B cell (primary cell): ENCODE data around the gene SCYL2. TPM values are rescaled to one million over a fixed set of nuclear protein-coding genes. Genes with fewer than 3 reads are reported as not detected.
"Not testable (repeated sequence)": the region's sequence is repeated elsewhere in the genome, so short reads cannot be mapped to it uniquely, and the experiment has no call there.

Source experiments
- ATAC-seq: fragments of 200-7000 bp; cut with Tn5 transposase; one replicate; pipeline ENCODE4 v1.10.0; 2021; ENCODE audit warnings: low read depth, mild to moderate bottlenecking, moderate number of reproducible peaks, moderate library complexity
- CTCF ChIA-PET: fragments of 350-600 bp; sonication (Branson Sonifier 250); formaldehyde crosslinking; loops from one replicate; lab custom pipeline; 2021; ENCODE audit warnings: antibody characterized with exemption, inconsistent platforms; lab: Charles Lee
- POLR2A ChIA-PET: fragments of 350-600 bp; sonication (Branson Sonifier 250); formaldehyde crosslinking; loops from one replicate; lab custom pipeline; 2021; ENCODE audit warnings: antibody characterized with exemption; lab: Charles Lee
- DNase-seq: peaks from one replicate; pipeline ENCODE4 v3.0.0; 2013
- H2AFZ ChIP-seq: 2 replicates; pipeline ENCODE4 v1.6.1; 2012; ENCODE audit warnings: mild to moderate bottlenecking, low read depth, low read length; ENCODE audit not compliant: insufficient read depth, poor library complexity, severe bottlenecking
- H3K27ac ChIP-seq, 2 donors: 1 replicate in 1 of 2; 2 replicates in 1 of 2; pipeline ENCODE4 v1.5.1; 2012 to 2013; ENCODE audit warnings: low read length in 2 of 2, mild to moderate bottlenecking in 2 of 2, moderate library complexity in 1 of 2
- H3K27me3 ChIP-seq, 4 experiments: fragments of 200-600 bp in 1 of 4; sonication (generic) in 1 of 4; replicated peaks in 1 of 4; 1 replicate in 2 of 4; 2 replicates in 2 of 4; pipeline versions ENCODE4 v1.6.1 to v1.7.0; 2013 to 2016; ENCODE audit warnings: low read length in 3 of 4, mild to moderate bottlenecking in 2 of 4, mixed read lengths in 1 of 4, moderate library complexity in 1 of 4; ENCODE audit not compliant: insufficient read depth in 4 of 4, control insufficient read depth in 3 of 4; ENCODE audit errors: control extremely low read depth in 1 of 4
- H3K36me3 ChIP-seq, 2 experiments: replicated peaks in 1 of 2; 1 replicate in 1 of 2; 2 replicates in 1 of 2; pipeline versions ENCODE4 v1.6.1 to v1.7.1; 2013; ENCODE audit warnings: low read length in 1 of 2; ENCODE audit not compliant: insufficient read depth in 2 of 2, control insufficient read depth in 1 of 2; ENCODE audit errors: control extremely low read depth in 1 of 2, extremely low read depth in 1 of 2
- H3K4me1 ChIP-seq, 2 donors: fragments of 200-600 bp in 1 of 2; sonication (generic) in 1 of 2; 1 replicate in 1 of 2; 2 replicates in 1 of 2; pipeline versions ENCODE4 v1.5.1 to v1.6.1; 2013 to 2017; ENCODE audit warnings: low read length in 2 of 2; ENCODE audit not compliant: control insufficient read depth in 2 of 2, insufficient read depth in 2 of 2
- H3K4me2 ChIP-seq: replicated peaks from 2 replicates; pipeline ENCODE3; 2012; ENCODE audit warnings: mild to moderate bottlenecking, low read depth, low read length; ENCODE audit not compliant: poor library complexity, severe bottlenecking
- H3K4me3 ChIP-seq, 5 experiments: fragments of 200-600 bp in 1 of 5; sonication (generic) in 1 of 5; 1 replicate in 3 of 5; 2 replicates in 2 of 5; pipeline versions ENCODE4 v1.5.1 to v1.7.0; 2011 to 2016; ENCODE audit warnings: low read length in 4 of 5, mild to moderate bottlenecking in 4 of 5, low read depth in 2 of 5, control low read depth in 1 of 5, moderate library complexity in 1 of 5; ENCODE audit not compliant: insufficient read depth in 1 of 5; ENCODE audit errors: control extremely low read depth in 1 of 5, extremely low read depth in 1 of 5
- H3K79me2 ChIP-seq: fragments of 200-600 bp; sonication (generic); one replicate; pipeline ENCODE4 v1.6.0; 2016; ENCODE audit warnings: low read length; ENCODE audit not compliant: control insufficient read depth, insufficient read depth
- H3K9ac ChIP-seq: fragments of 200-600 bp; sonication (generic); 2 replicates; pipeline ENCODE4 v1.6.1; 2017; ENCODE audit warnings: mild to moderate bottlenecking, low read length, moderate library complexity
- H3K9me3 ChIP-seq, 3 donors: one replicate each; pipeline versions ENCODE4 v1.6.1 to v1.7.1; 2013; ENCODE audit warnings: low read length in 2 of 3; ENCODE audit not compliant: control insufficient read depth in 2 of 3, insufficient read depth in 1 of 3; ENCODE audit errors: control extremely low read depth in 1 of 3
- H4K20me1 ChIP-seq: 2 replicates; pipeline ENCODE4 v1.6.0; 2012; ENCODE audit warnings: mild to moderate bottlenecking, low read length; ENCODE audit not compliant: insufficient read depth, control insufficient read depth, poor library complexity, severe bottlenecking
- H3K27ac Mint-ChIP-seq: one replicate; pipeline ENCODE4 v1.8.0; 2021; ENCODE audit warnings: mixed read lengths
- H3K27me3 Mint-ChIP-seq: one replicate; pipeline ENCODE4 v1.8.0; 2021; ENCODE audit warnings: mixed read lengths
- H3K4me1 Mint-ChIP-seq: one replicate; pipeline ENCODE4 v1.8.0; 2021; ENCODE audit warnings: mixed read lengths
- H3K4me3 Mint-ChIP-seq: one replicate; pipeline ENCODE4 v1.8.0; 2021; ENCODE audit warnings: mixed read lengths
- H3K9me3 Mint-ChIP-seq: one replicate; pipeline ENCODE4 v1.8.0; 2022; ENCODE audit warnings: mixed read lengths; ENCODE audit not compliant: insufficient read depth
- CTCF ChIP-seq: fragments of 200-600 bp; IDR thresholded peaks from one replicate; pipeline ENCODE4 v1.8.0; 2022; ENCODE audit warnings: antibody characterized with exemption, mild to moderate bottlenecking
- EZH2 ChIP-seq: IDR thresholded peaks from 2 replicates; pipeline ENCODE4 v1.6.1; 2012; ENCODE audit warnings: borderline replicate concordance, low read depth, mild to moderate bottlenecking, moderate library complexity, low read length; ENCODE audit not compliant: insufficient read depth, poor library complexity, severe bottlenecking
- WGBS: methylation state at CpG from one replicate; pipeline ENCODE4 v1.1.5; 2013; ENCODE audit warnings: missing lambda C conversion rate; ENCODE audit not compliant: insufficient coverage; 5-methylcytosine and 5-hydroxymethylcytosine counted together
- intact Hi-C: fragments of 100-400 bp; cut with micrococcal nuclease; formaldehyde crosslinking; loops from one replicate; pipeline ENCODE4 v1.10.0; 2022
- polyA plus RNA-seq: library from polyadenylated mRNA; depleted of rRNA; stranded (reverse); fragments of >200 nt; gene quantifications from 2 replicates; pipeline ENCODE4 v1.2.3, GENCODE V29; 2012
- total RNA-seq, 2 donors: library from RNA; stranded (reverse); fragments of 120-200 nt in 1 of 2; gene quantifications; 1 replicate in 1 of 2; 2 replicates in 1 of 2; pipeline versions ENCODE4 v1.2.3 to v1.2.4, GENCODE V29; 2013 to 2022

SCYL2 gene
- total and polyA plus RNA-seq, 2 donors (not counting 1 experiment from before 2014, with no cell fraction given), result 8.8 to 38.4 TPM

GRCh38 chr12:100279607-100280244 is 12.7 kb downstream of the SCYL2 start:
- no peaks in the 10 kb centered on the region for H3K4me1 ChIP-seq
- H3K4me3 Mint-ChIP-seq, result no peak overlapping the region
- no peaks in the 10 kb centered on the region for H3K27me3 ChIP-seq
- no peak overlapping the region for H3K27ac ChIP-seq
- no peaks in the 10 kb centered on the region for H3K9me3 Mint-ChIP-seq
- ChIA-PET CTCF (no interaction called here), POLR2A (no interaction called here)
- WGBS, result no CpG with 5 or more reads among the region's 1 CpG
- H3K27ac Mint-ChIP-seq, result no peak overlapping the region
- no peak overlapping the region for H3K4me2 ChIP-seq
- DNase-seq (no peak), ATAC-seq (no peak)
- no peaks in the 10 kb centered on the region for H3K9me3 ChIP-seq
- TF ChIP-seq CTCF (no peak), EZH2 (no peak)
- no peaks in the 10 kb centered on the region for H3K27me3 Mint-ChIP-seq
- H3K9ac ChIP-seq, result no peak overlapping the region
- peaks cover 19% of the 10 kb centered on the region for H4K20me1 ChIP-seq
- H3K79me2 ChIP-seq, result peaks cover 75% of the 10 kb centered on the region
- H2AFZ ChIP-seq, result no peak overlapping the region
- intact Hi-C loops, result no loop called here
- peaks cover 0 to 10% of the 10 kb centered on the region in 2 experiments for H3K36me3 ChIP-seq
- H3K4me3 ChIP-seq, result no peak overlapping the region
- peaks cover 12% of the 10 kb centered on the region for H3K4me1 Mint-ChIP-seq

- H3K4me1 ChIP-seq, DNase-seq, H3K27ac Mint-ChIP-seq, H3K27me3 Mint-ChIP-seq, H3K27me3 ChIP-seq, H3K4me2 ChIP-seq, H3K9me3 Mint-ChIP-seq, POLR2A ChIA-PET, H3K4me1 Mint-ChIP-seq, H3K9me3 ChIP-seq, H2AFZ ChIP-seq, H3K9ac ChIP-seq, H3K4me3 ChIP-seq, intact Hi-C loops, CTCF ChIA-PET, ATAC-seq, H3K27ac ChIP-seq, H3K4me3 Mint-ChIP-seq: not testable (repeated sequence)
- H3K79me2 ChIP-seq, result peaks cover 30% of the 10 kb centered on the region
- WGBS, result 97% methylated on average over 7 of the region's 12 CpGs
- H4K20me1 ChIP-seq, result peaks cover 11% of the 10 kb centered on the region
- H3K36me3 ChIP-seq, result peaks cover 0 to 22% of the 10 kb centered on the region in 2 experiments
Observed at GRCh38 chr12:100284556-100284955, 17.6 kb downstream of the SCYL2 start.
